Upper lobe of right lung (tissue), 1 donor: ENCODE data around the gene TDRD12. TPM values are rescaled to one million over a fixed set of nuclear protein-coding genes. Genes with fewer than 3 reads are reported as not detected.

Experiments used
- ATAC-seq: fragments of 200-7000 bp; cut with Tn5 transposase; one replicate; pipeline ENCODE4 v1.9.1; 2020; ENCODE audit warnings: mild to moderate bottlenecking, moderate library complexity
- DNase-seq: peaks from one replicate; pipeline ENCODE4 v3.0.0-alpha.2; 2020
- H3K27ac ChIP-seq: fragments of 200-600 bp; one replicate; pipeline ENCODE4 v1.8.0; 2022
- H3K27me3 ChIP-seq: fragments of 200-600 bp; one replicate; pipeline ENCODE4 v1.8.0; 2022; ENCODE audit warnings: mild to moderate bottlenecking
- H3K36me3 ChIP-seq: fragments of 200-600 bp; one replicate; pipeline ENCODE4 v1.8.0; 2022
- H3K4me1 ChIP-seq: fragments of 200-600 bp; one replicate; pipeline ENCODE4 v1.8.0; 2022
- H3K4me3 ChIP-seq: fragments of 200-600 bp; one replicate; pipeline ENCODE4 v1.8.0; 2022; ENCODE audit warnings: mild to moderate bottlenecking
- H3K9me3 ChIP-seq: fragments of 200-600 bp; one replicate; pipeline ENCODE4 v1.8.0; 2022
- CTCF ChIP-seq: fragments of 200-600 bp; IDR thresholded peaks from one replicate; pipeline ENCODE4 v1.8.0; 2022; ENCODE audit warnings: antibody characterized with exemption
- intact Hi-C: fragments of 100-400 bp; cut with DNase I; formaldehyde crosslinking; loops from one replicate; pipeline ENCODE4 v1.11.0; 2022
- total RNA-seq: library from RNA; stranded (reverse); fragmentation: NEBNext Ultra II Directional; extraction: Animal tissue kit (Norgen Biotek cat#: 25700); gene quantifications from one replicate; pipeline ENCODE4 v1.2.1, GENCODE V29; 2021
- donor health status: DM: no; HTN: yes; CAD: no; lungs with severe emphysema.

Gene TDRD12
- total RNA-seq, 1 donor from 2014 or later = not detected

DNA sequence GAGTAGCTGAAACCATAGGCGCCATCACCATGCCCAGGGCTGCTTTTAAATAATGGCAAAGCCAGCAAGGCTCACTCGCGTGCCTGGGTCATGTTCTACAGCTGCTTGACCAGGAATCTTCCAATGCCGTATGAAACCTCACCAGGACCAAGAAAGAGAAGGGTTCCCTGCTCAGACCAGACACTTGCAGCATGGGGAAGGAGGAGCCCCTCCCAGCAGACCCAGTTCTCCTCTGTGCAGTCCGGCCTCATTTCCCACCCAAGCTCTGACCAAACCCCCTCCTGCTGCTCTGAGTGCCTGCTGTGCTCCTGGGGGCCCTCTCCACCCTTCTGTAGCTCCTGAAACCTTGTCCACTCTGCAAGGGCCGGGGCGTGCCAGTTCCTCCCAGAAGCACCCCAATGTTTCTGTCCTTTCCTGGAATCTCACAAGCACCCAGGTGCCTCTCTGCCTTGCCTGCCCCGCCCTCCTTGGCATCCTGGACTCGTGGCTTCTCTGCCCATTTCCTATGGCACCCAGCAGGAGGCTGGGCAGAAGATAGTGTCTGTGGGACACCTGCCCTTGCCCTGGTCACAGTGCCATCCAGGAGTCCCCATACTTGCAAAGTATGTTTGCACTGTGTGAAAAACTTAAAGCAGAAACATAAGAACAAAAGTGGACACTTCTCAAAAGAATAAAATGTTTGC lies 156.8 kb downstream of the TDRD12 start:
- no peak for TF ChIP-seq CTCF
- Histone ChIP-seq H3K27me3 (no peaks in the 10 kb centered on the region), H3K27ac (no peak overlapping the region), H3K4me1 (no peaks in the 10 kb centered on the region), H3K4me3 (no peak overlapping the region), H3K9me3 (no peaks in the 10 kb centered on the region), H3K36me3 (peaks cover 6% of the 10 kb centered on the region)
- ATAC-seq (no peak), DNase-seq (peak; percentile 35)
- intact Hi-C loops = no loop called here

- intact Hi-C loops = no loop called here
- Histone ChIP-seq H3K4me3 (no peak overlapping the region), H3K27ac (no peak overlapping the region), H3K4me1 (no peaks in the 10 kb centered on the region), H3K36me3 (peaks cover 6% of the 10 kb centered on the region), H3K27me3 (no peaks in the 10 kb centered on the region), H3K9me3 (no peaks in the 10 kb centered on the region)
- peak; percentile 19 for DNase-seq
- no peak for TF ChIP-seq CTCF
- no peak for ATAC-seq
Measured at GRCh38 chr19:32876919-32877285, 157.3 kb downstream of the TDRD12 start.

Other genes with a start within 250 kb of the TDRD12 start
- 57.7 TPM for gene PDCD5, start 138.6 kb upstream of the TDRD12 start, total RNA-seq
- 35.6 TPM for gene ANKRD27, start 44.6 kb upstream of the TDRD12 start, total RNA-seq
- 2.0 TPM for gene RGS9BP, start 43.9 kb upstream of the TDRD12 start, total RNA-seq
- 14.2 TPM for gene NUDT19, start 27.9 kb upstream of the TDRD12 start, total RNA-seq
- 0.46 TPM for gene SLC7A9, start 150.0 kb downstream of the TDRD12 start, total RNA-seq